Karpas-422 (cell line): ENCODE results near the gene UBTF. TPM values are rescaled to one million over a fixed set of nuclear protein-coding genes. Genes with fewer than 3 reads are reported as not detected.

Experiments used
- DNase-seq: peaks from one replicate; pipeline ENCODE4 v3.0.0-alpha.2; 2015
- H2AFZ ChIP-seq: fragments of 200-600 bp; sonication (generic); 2 replicates; pipeline ENCODE4 v1.6.1; 2014; ENCODE audit warnings: antibody characterized with exemption, low read length, mixed read lengths
- H3K27ac ChIP-seq: fragments of 200-600 bp; sonication (generic); 2 replicates; pipeline ENCODE4 v1.5.1; 2014; ENCODE audit warnings: mild to moderate bottlenecking, low read length, moderate library complexity
- H3K27me3 ChIP-seq: fragments of 200-600 bp; sonication (generic); 2 replicates; pipeline ENCODE4 v1.6.1; 2014; ENCODE audit warnings: low read length, mixed read lengths
- H3K36me3 ChIP-seq: fragments of 200-600 bp; sonication (generic); 2 replicates; pipeline ENCODE4 v1.6.1; 2014; ENCODE audit warnings: low read length, mixed read lengths; ENCODE audit not compliant: insufficient read depth
- H3K4me1 ChIP-seq: fragments of 200-600 bp; sonication (generic); 2 replicates; pipeline ENCODE4 v1.6.1; 2014; ENCODE audit warnings: mild to moderate bottlenecking, low read length, mixed read lengths
- H3K4me2 ChIP-seq: fragments of 200-600 bp; sonication (generic); 2 replicates; pipeline ENCODE4 v1.6.1; 2014; ENCODE audit warnings: low read length, low read depth, mild to moderate bottlenecking; ENCODE audit not compliant: poor library complexity, severe bottlenecking
- H3K4me3 ChIP-seq: fragments of 200-600 bp; sonication (generic); 2 replicates; pipeline ENCODE4 v1.5.1; 2014; ENCODE audit warnings: mild to moderate bottlenecking, antibody characterized with exemption, low read length, mixed read lengths
- H3K79me2 ChIP-seq: fragments of 200-600 bp; sonication (generic); 2 replicates; pipeline ENCODE4 v1.6.1; 2014; ENCODE audit warnings: mild to moderate bottlenecking, low read length, mixed read lengths
- H3K9ac ChIP-seq: fragments of 200-600 bp; sonication (generic); 2 replicates; pipeline ENCODE4 v1.6.0; 2014; ENCODE audit warnings: low read length
- H3K9me2 ChIP-seq: fragments of 200-600 bp; sonication (generic), shearing (Covaris generic); replicated peaks from 2 replicates; pipeline ENCODE4 v1.6.0; 2014; ENCODE audit warnings: mild to moderate bottlenecking, low read length, moderate library complexity; ENCODE audit not compliant: insufficient read depth
- H3K9me3 ChIP-seq: fragments of 300-700, 200-600 bp; sonication (generic); 2 replicates; pipeline ENCODE4 v1.6.1; 2014; ENCODE audit warnings: low read length, mixed read lengths
- H4K20me1 ChIP-seq: fragments of 200-600 bp; sonication (generic); 2 replicates; pipeline ENCODE4 v1.6.1; 2014; ENCODE audit warnings: mild to moderate bottlenecking, antibody characterized with exemption, low read length, low read depth; ENCODE audit not compliant: insufficient read depth
- total RNA-seq: library from RNA; depleted of rRNA; stranded (reverse); fragments of >200 nt; shearing (Covaris generic); gene quantifications from 2 replicates; pipeline ENCODE4 v1.2.3, GENCODE V29; 2014; ENCODE audit warnings: low replicate concordance

Gene UBTF
- total RNA-seq, 1 experiment from 2014 or later: 57.8 TPM

GRCh38 chr17:44207319-44207718 lies 12.2 kb downstream of the UBTF start:
- no peaks in the 10 kb centered on the region for H3K27me3 ChIP-seq
- no peaks in the 10 kb centered on the region for H3K9me3 ChIP-seq
- peaks cover 14% of the 10 kb centered on the region; the same call in 1 of the 2 replicates for H3K79me2 ChIP-seq
- H3K9ac ChIP-seq: no peak overlapping the region
- no peak overlapping the region for H3K4me3 ChIP-seq
- H4K20me1 ChIP-seq: no peaks in the 10 kb centered on the region
- H3K27ac ChIP-seq: no peak overlapping the region
- peaks cover 18% of the 10 kb centered on the region for H3K4me1 ChIP-seq
- no peak for DNase-seq
- no peaks in the 10 kb centered on the region for H3K9me2 ChIP-seq
- no peak overlapping the region for H3K4me2 ChIP-seq
- no peak overlapping the region for H2AFZ ChIP-seq
- peaks cover 20% of the 10 kb centered on the region; the same call in 1 of the 2 replicates for H3K36me3 ChIP-seq

GRCh38 chr17:44206825-44207155 lies 12.7 kb downstream of the UBTF start:
- Histone ChIP-seq H3K4me2 (no peak overlapping the region), H3K9ac (no peak overlapping the region), H3K36me3 (peaks cover 20% of the 10 kb centered on the region; the same call in 1 of the 2 replicates), H3K27me3 (no peaks in the 10 kb centered on the region), H4K20me1 (no peaks in the 10 kb centered on the region), H3K4me3 (no peak overlapping the region), H3K4me1 (peaks cover 18% of the 10 kb centered on the region), H3K9me3 (no peaks in the 10 kb centered on the region), H2AFZ (no peak overlapping the region), H3K27ac (no peak overlapping the region), H3K9me2 (no peaks in the 10 kb centered on the region), H3K79me2 (peaks cover 14% of the 10 kb centered on the region; the same call in 1 of the 2 replicates)
- no peak for DNase-seq

- H3K27me3 ChIP-seq: no peaks in the 10 kb centered on the region
- H3K4me3 ChIP-seq: no peak overlapping the region
- H2AFZ ChIP-seq: no peak overlapping the region
- peaks cover 20% of the 10 kb centered on the region; the same call in 1 of the 2 replicates for H3K36me3 ChIP-seq
- no peaks in the 10 kb centered on the region for H4K20me1 ChIP-seq
- H3K27ac ChIP-seq: no peak overlapping the region
- no peak for DNase-seq
- H3K9me3 ChIP-seq: no peaks in the 10 kb centered on the region
- no peak overlapping the region for H3K4me2 ChIP-seq
- peaks cover 20% of the 10 kb centered on the region for H3K4me1 ChIP-seq
- H3K9me2 ChIP-seq: no peaks in the 10 kb centered on the region
- H3K79me2 ChIP-seq: peaks cover 14% of the 10 kb centered on the region; the same call in 1 of the 2 replicates
- H3K9ac ChIP-seq: no peak overlapping the region
Measured at GRCh38 chr17:44205962-44206824, 13.3 kb downstream of the UBTF start.

GRCh38 chr17:44204441-44204882 lies 15.0 kb downstream of the UBTF start:
- Histone ChIP-seq H3K36me3 (peaks cover 14% of the 10 kb centered on the region; the same call in 1 of the 2 replicates), H3K9ac (no peak overlapping the region), H3K4me3 (no peak overlapping the region), H4K20me1 (no peaks in the 10 kb centered on the region), H3K9me2 (no peaks in the 10 kb centered on the region), H3K27ac (0 out of 2 replicates have a peak overlapping the region, but pooled peaks have one; percentile 28), H3K4me2 (no peak overlapping the region), H3K4me1 (peaks cover 13% of the 10 kb centered on the region), H3K9me3 (no peaks in the 10 kb centered on the region), H3K79me2 (peaks cover 7% of the 10 kb centered on the region; the same call in 1 of the 2 replicates), H3K27me3 (no peaks in the 10 kb centered on the region), H2AFZ (no peak overlapping the region)
- DNase-seq: no peak

- H3K9me3 ChIP-seq: no peaks in the 10 kb centered on the region
- no peaks in the 10 kb centered on the region for H4K20me1 ChIP-seq
- H3K27ac ChIP-seq: no peak overlapping the region
- no peaks in the 10 kb centered on the region for H3K9me2 ChIP-seq
- H3K79me2 ChIP-seq: peaks cover 5% of the 10 kb centered on the region
- peaks cover 8% of the 10 kb centered on the region; the same call in 1 of the 2 replicates for H3K36me3 ChIP-seq
- H2AFZ ChIP-seq: no peak overlapping the region
- no peak overlapping the region for H3K4me3 ChIP-seq
- no peaks in the 10 kb centered on the region for H3K27me3 ChIP-seq
- peak; percentile 94 for DNase-seq
- peaks cover 13% of the 10 kb centered on the region for H3K4me1 ChIP-seq
- no peak overlapping the region for H3K4me2 ChIP-seq
- no peak overlapping the region for H3K9ac ChIP-seq
Measured at GRCh38 chr17:44203731-44204440, 15.6 kb downstream of the UBTF start.

GRCh38 chr17:44202756-44203155 lies 16.7 kb downstream of the UBTF start:
- no peak for DNase-seq
- H3K9me3 ChIP-seq: no peaks in the 10 kb centered on the region
- H3K79me2 ChIP-seq: peaks cover 13% of the 10 kb centered on the region
- no peaks in the 10 kb centered on the region for H3K9me2 ChIP-seq
- no peak overlapping the region for H3K4me2 ChIP-seq
- no peak overlapping the region for H2AFZ ChIP-seq
- peaks cover 21% of the 10 kb centered on the region for H3K4me1 ChIP-seq
- H3K9ac ChIP-seq: no peak overlapping the region
- H3K27me3 ChIP-seq: no peaks in the 10 kb centered on the region
- no peak overlapping the region for H3K4me3 ChIP-seq
- peak overlapping the region; percentile 43; the same call in 1 of the 2 replicates for H3K27ac ChIP-seq
- H3K36me3 ChIP-seq: no peaks in the 10 kb centered on the region
- no peaks in the 10 kb centered on the region for H4K20me1 ChIP-seq

GRCh38 chr17:44200478-44201155 lies 18.9 kb downstream of the UBTF start:
- peak; percentile 84 for DNase-seq
- H3K79me2 ChIP-seq: peaks cover 23% of the 10 kb centered on the region
- H3K9me3 ChIP-seq: no peaks in the 10 kb centered on the region
- no peaks in the 10 kb centered on the region; the same call in 1 of the 2 replicates for H3K36me3 ChIP-seq
- peak overlapping the region; percentile 91 for H3K9ac ChIP-seq
- H3K27ac ChIP-seq: peak overlapping the region; percentile 94
- peak overlapping the region; percentile 91 for H3K4me2 ChIP-seq
- H2AFZ ChIP-seq: no peak overlapping the region
- no peaks in the 10 kb centered on the region for H3K9me2 ChIP-seq
- peak overlapping the region; percentile 80 for H3K4me3 ChIP-seq
- no peaks in the 10 kb centered on the region for H3K27me3 ChIP-seq
- H3K4me1 ChIP-seq: peaks cover 26% of the 10 kb centered on the region
- H4K20me1 ChIP-seq: no peaks in the 10 kb centered on the region
